Osteocyte (in vitro differentiated cells): ENCODE measurements around the gene QRFP. TPM values are rescaled to one million over a fixed set of nuclear protein-coding genes. Genes with fewer than 3 reads are reported as not detected.

Experiments
- DNase-seq: peaks from one replicate; pipeline ENCODE4 v3.0.0; 2021; ENCODE audit warnings: mixed read lengths; ENCODE audit not compliant: unreplicated experiment; ENCODE audit errors: extremely low spot score
- H3K27ac Mint-ChIP-seq: one replicate; pipeline ENCODE4 v1.8.0; 2021; ENCODE audit warnings: mild to moderate bottlenecking, mixed read lengths; ENCODE audit not compliant: unreplicated experiment
- H3K27me3 Mint-ChIP-seq: one replicate; pipeline ENCODE4 v1.8.0; 2021; ENCODE audit warnings: mixed read lengths; ENCODE audit not compliant: unreplicated experiment
- H3K36me3 Mint-ChIP-seq: one replicate; pipeline ENCODE4 v1.8.0; 2021; ENCODE audit warnings: mixed read lengths; ENCODE audit not compliant: unreplicated experiment
- H3K4me1 Mint-ChIP-seq: one replicate; pipeline ENCODE4 v1.8.0; 2021; ENCODE audit warnings: mixed read lengths; ENCODE audit not compliant: unreplicated experiment
- H3K4me3 Mint-ChIP-seq: one replicate; pipeline ENCODE4 v1.8.0; 2021; ENCODE audit warnings: mild to moderate bottlenecking, moderate library complexity, mixed read lengths; ENCODE audit not compliant: unreplicated experiment
- H3K9me3 Mint-ChIP-seq: one replicate; pipeline ENCODE4 v1.8.0; 2021; ENCODE audit warnings: mixed read lengths; ENCODE audit not compliant: unreplicated experiment
- CTCF ChIP-seq: fragments of 200-600 bp; sonication (generic); IDR thresholded peaks from 2 replicates; pipeline ENCODE4 v1.5.0; 2021; ENCODE audit warnings: antibody characterized with exemption, mild to moderate bottlenecking, moderate library complexity
- total RNA-seq: library from RNA; stranded (reverse); gene quantifications from 2 replicates; pipeline ENCODE4 v1.2.1, GENCODE V29; 2021

QRFP gene
- total RNA-seq, 1 donor from 2014 or later, result not detected

- no peak for DNase-seq
- Mint-ChIP-seq H3K4me1 (peaks cover 6% of the 10 kb centered on the region), H3K4me3 (no peak overlapping the region), H3K36me3 (peaks cover 47% of the 10 kb centered on the region), H3K9me3 (no peaks in the 10 kb centered on the region), H3K27me3 (no peaks in the 10 kb centered on the region), H3K27ac (no peak overlapping the region)
- TF ChIP-seq CTCF, result no peak
These were observed 22.6 kb downstream of the QRFP start for GRCh38 chr9:130873966-130874365.

GRCh38 chr9:130872912-130873503, 23.6 kb downstream of the QRFP start:
- Mint-ChIP-seq H3K36me3 (peaks cover 39% of the 10 kb centered on the region), H3K27ac (no peak overlapping the region), H3K9me3 (no peaks in the 10 kb centered on the region), H3K27me3 (no peaks in the 10 kb centered on the region), H3K4me1 (peaks cover 8% of the 10 kb centered on the region), H3K4me3 (no peak overlapping the region)
- TF ChIP-seq CTCF, result no peak
- no peak for DNase-seq

- Mint-ChIP-seq H3K27ac (no peak overlapping the region), H3K9me3 (no peaks in the 10 kb centered on the region), H3K27me3 (no peaks in the 10 kb centered on the region), H3K36me3 (peaks cover 39% of the 10 kb centered on the region), H3K4me3 (no peak overlapping the region), H3K4me1 (peaks cover 8% of the 10 kb centered on the region)
- TF ChIP-seq CTCF, result no peak
- no peak for DNase-seq
These were observed 24.1 kb downstream of the QRFP start for GRCh38 chr9:130872508-130872907.

- Mint-ChIP-seq H3K36me3 (peaks cover 40% of the 10 kb centered on the region), H3K4me1 (peaks cover 8% of the 10 kb centered on the region), H3K4me3 (no peak overlapping the region), H3K27ac (no peak overlapping the region), H3K9me3 (no peaks in the 10 kb centered on the region), H3K27me3 (no peaks in the 10 kb centered on the region)
- DNase-seq, result no peak
- no peak for TF ChIP-seq CTCF
These were observed 24.5 kb downstream of the QRFP start for GRCh38 chr9:130872093-130872492.

- Mint-ChIP-seq H3K9me3 (no peaks in the 10 kb centered on the region), H3K36me3 (peaks cover 38% of the 10 kb centered on the region), H3K27ac (no peak overlapping the region), H3K4me3 (no peak overlapping the region), H3K4me1 (peaks cover 8% of the 10 kb centered on the region), H3K27me3 (no peaks in the 10 kb centered on the region)
- TF ChIP-seq CTCF, result no peak
- no peak for DNase-seq
These were observed 25.1 kb downstream of the QRFP start for GRCh38 chr9:130871395-130872062.
